PC-3 (cell line): ENCODE measurements around the gene TOP2B. TPM values are rescaled to one million over a fixed set of nuclear protein-coding genes. Genes with fewer than 3 reads are reported as not detected.

Source experiments
- ATAC-seq: fragments of 200-7000 bp; cut with Tn5 transposase; 2 replicates; pipeline ENCODE4 v1.9.1; 2020; ENCODE audit warnings: mild to moderate bottlenecking, moderate library complexity
- BruUV-seq: library from RNA; stranded (reverse); fragments of 400-500 nt; replicated peaks from 2 replicates; lab custom pipeline; 2021; lab: Mats Ljungman, UMichigan
- CTCF ChIA-PET: fragments of 300-600 bp; sonication (Branson Sonifier 250); formaldehyde crosslinking; loops from one replicate; lab custom pipeline; 2022; ENCODE audit warnings: antibody characterized with exemption; lab: Charles Lee
- POLR2A ChIA-PET: fragments of 300-600 bp; sonication (Branson Sonifier 250); formaldehyde crosslinking; loops from one replicate; lab custom pipeline; 2022; ENCODE audit warnings: antibody characterized with exemption; ENCODE audit not compliant: unreplicated experiment; lab: Charles Lee
- DNase-seq: peaks from one replicate; pipeline ENCODE4 v3.0.0-alpha.2; 2015
- H2AFZ ChIP-seq: fragments of 300-600 bp; sonication (generic); 2 replicates; pipeline ENCODE4 v1.6.0; 2016; ENCODE audit warnings: antibody characterized with exemption, low read length
- H3F3A ChIP-seq: fragments of 300-600 bp; sonication (generic); one replicate; pipeline ENCODE4 v1.6.0; 2017; ENCODE audit warnings: antibody characterized with exemption, low read length, control low read depth, mild to moderate bottlenecking; ENCODE audit not compliant: unreplicated experiment
- H3K27ac ChIP-seq: fragments of 300-600 bp; sonication (generic); 2 replicates; pipeline ENCODE4 v1.5.1; 2016; ENCODE audit warnings: mild to moderate bottlenecking, low read length
- H3K27me3 ChIP-seq: fragments of 300-600 bp; sonication (generic); 2 replicates; pipeline ENCODE4 v1.6.1; 2016; ENCODE audit warnings: low read length, mixed read lengths
- H3K36me3 ChIP-seq: fragments of 300-600 bp; sonication (generic); 2 replicates; pipeline ENCODE4 v1.6.1; 2016; ENCODE audit warnings: low read depth, mixed run types, low read length, mixed read lengths
- H3K4me1 ChIP-seq: fragments of 300-600 bp; sonication (generic); 2 replicates; pipeline ENCODE4 v1.5.1; 2016; ENCODE audit warnings: low read length; ENCODE audit not compliant: insufficient read depth
- H3K4me2 ChIP-seq: fragments of 300-600 bp; sonication (generic); 2 replicates; pipeline ENCODE4 v1.6.0; 2016; ENCODE audit warnings: low read length
- H3K4me3 ChIP-seq: fragments of 300-600 bp; sonication (generic); 2 replicates; pipeline ENCODE4 v1.5.1; 2016; ENCODE audit warnings: mild to moderate bottlenecking, low read length, mixed read lengths
- H3K79me2 ChIP-seq: fragments of 300-600 bp; sonication (generic); 2 replicates; pipeline ENCODE4 v1.6.1; 2017; ENCODE audit warnings: low read length, mixed read lengths
- H3K9ac ChIP-seq: fragments of 300-600 bp; sonication (generic); 2 replicates; pipeline ENCODE4 v1.6.0; 2016; ENCODE audit warnings: mild to moderate bottlenecking, low read length
- H3K9me2 ChIP-seq: fragments of 300-600 bp; sonication (generic); replicated peaks from 2 replicates; pipeline ENCODE4 v1.6.1; 2016; ENCODE audit warnings: mixed run types, low read length, mixed read lengths
- H3K9me3 ChIP-seq: fragments of 300-600 bp; sonication (generic); 2 replicates; pipeline ENCODE4 v1.6.1; 2016; ENCODE audit warnings: low read length, mixed read lengths
- H4K20me1 ChIP-seq: fragments of 300-600 bp; sonication (generic); 2 replicates; pipeline ENCODE4 v1.6.1; 2016; ENCODE audit warnings: low read length, mixed read lengths
- CTCF ChIP-seq: fragments of 300-600 bp; sonication (generic); conservative IDR thresholded peaks from 2 replicates; pipeline ENCODE4 v1.5.1; 2017; ENCODE audit warnings: antibody characterized with exemption, low read depth, mild to moderate bottlenecking, low read length
- EZH2 ChIP-seq: fragments of 300-600 bp; sonication (generic); IDR thresholded peaks from one replicate; pipeline ENCODE4 v1.6.1; 2017; ENCODE audit warnings: antibody characterized with exemption, mild to moderate bottlenecking, low read length; ENCODE audit not compliant: unreplicated experiment
- EZH2phosphoT487 ChIP-seq: fragments of 300-600 bp; sonication (generic); IDR thresholded peaks from 2 replicates; pipeline ENCODE4 v1.6.1; 2018; ENCODE audit warnings: mild to moderate bottlenecking, antibody characterized with exemption, low read length, borderline replicate concordance
- intact Hi-C: fragments of 100-400 bp; cut with micrococcal nuclease; formaldehyde crosslinking; loops from 2 replicates; pipeline ENCODE4 v1.9.0; 2023
- total RNA-seq: library from RNA; depleted of rRNA; stranded (reverse); fragments of >200 nt; gene quantifications from 2 replicates; pipeline ENCODE4 v1.2.3, GENCODE V29; 2014

TOP2B gene
- total RNA-seq, 1 experiment from 2014 or later = 79.0 TPM

- Histone ChIP-seq H4K20me1 (no peaks in the 10 kb centered on the region), H3K27ac (no peak overlapping the region), H3K9me2 (no peaks in the 10 kb centered on the region), H3K4me1 (no peaks in the 10 kb centered on the region), H3K36me3 (no peaks in the 10 kb centered on the region), H3F3A (no peaks in the 10 kb centered on the region), H2AFZ (no peak overlapping the region), H3K9me3 (no peaks in the 10 kb centered on the region), H3K4me3 (no peak overlapping the region), H3K9ac (no peak overlapping the region), H3K27me3 (peaks cover 22% of the 10 kb centered on the region), H3K4me2 (no peak overlapping the region), H3K79me2 (no peaks in the 10 kb centered on the region)
- CTCF ChIA-PET = no interaction called here
- ATAC-seq (no peak; the same call in 1 of the 2 replicates), DNase-seq (peak; percentile 5)
- intact Hi-C loops = no loop called here
- POLR2A ChIA-PET = no interaction called here
- TF ChIP-seq EZH2 (no peak), CTCF (no peak), EZH2phosphoT487 (no peak)
- BruUV-seq = no TSS peak
Measured at GRCh38 chr3:25689226-25689625, 24.5 kb upstream of the TOP2B start.

- no TSS peak for BruUV-seq
- H3K79me2 ChIP-seq = no peaks in the 10 kb centered on the region
- POLR2A ChIA-PET = no interaction called here
Measured at GRCh38 chr3:25687742-25688141, 23.0 kb upstream of the TOP2B start.

GRCh38 chr3:25686766-25687165, 22.1 kb upstream of the TOP2B start:
- Histone ChIP-seq H3K9me3 (no peaks in the 10 kb centered on the region), H3K79me2 (no peaks in the 10 kb centered on the region), H4K20me1 (no peaks in the 10 kb centered on the region), H3K27ac (no peak overlapping the region), H3K4me2 (no peak overlapping the region), H2AFZ (no peak overlapping the region), H3K9me2 (no peaks in the 10 kb centered on the region), H3F3A (no peaks in the 10 kb centered on the region), H3K4me1 (no peaks in the 10 kb centered on the region), H3K27me3 (peaks cover 9% of the 10 kb centered on the region; the same call in 1 of the 2 replicates), H3K4me3 (no peak overlapping the region), H3K36me3 (no peaks in the 10 kb centered on the region), H3K9ac (no peak overlapping the region)
- no peak for DNase-seq
- ChIA-PET POLR2A (no interaction called here), CTCF (no interaction called here)
- TF ChIP-seq EZH2phosphoT487 (no peak), CTCF (no peak), EZH2 (no peak)
- intact Hi-C loops = no loop called here
- no TSS peak for BruUV-seq
- no peak for ATAC-seq

More at GRCh38 chr3:25687742-25688141, 23.0 kb upstream of the TOP2B start:
- no peak for ATAC-seq
- no peaks in the 10 kb centered on the region for H3K36me3 ChIP-seq
- no peak overlapping the region for H3K4me2 ChIP-seq
- H3K4me3 ChIP-seq = no peak overlapping the region
- H3K27me3 ChIP-seq = peaks cover 18% of the 10 kb centered on the region
- no peak overlapping the region for H3K27ac ChIP-seq
- H4K20me1 ChIP-seq = no peaks in the 10 kb centered on the region
- H3F3A ChIP-seq = no peaks in the 10 kb centered on the region
- TF ChIP-seq EZH2 (no peak), CTCF (no peak), EZH2phosphoT487 (no peak)
- H3K9ac ChIP-seq = no peak overlapping the region
- no peak overlapping the region for H2AFZ ChIP-seq
- no peaks in the 10 kb centered on the region for H3K9me3 ChIP-seq
- intact Hi-C loops = no loop called here
- no peaks in the 10 kb centered on the region for H3K4me1 ChIP-seq
- H3K9me2 ChIP-seq = no peaks in the 10 kb centered on the region
- CTCF ChIA-PET = no interaction called here
- no peak for DNase-seq
